GM12873 (cell line): Measurements from ENCODE around the gene MARCHF11.
A peak's percentile ranks its signal among the peaks of the same experiment; 100 is the strongest.

Source experiments
- CTCF ChIP-seq: IDR thresholded peaks from 2 replicates; pipeline ENCODE4 v1.5.1; 2012; ENCODE audit warnings: low read depth, mild to moderate bottlenecking, moderate library complexity, low read length, control low read depth; ENCODE audit not compliant: insufficient read depth; ENCODE audit errors: missing control alignments

The MARCHF11 gene

GRCh38 chr5:16160706-16161105, 18.9 kb downstream of the MARCHF11 start:
- peak; percentile 73 for TF ChIP-seq CTCF

GRCh38 chr5:16159636-16160035, 20.0 kb downstream of the MARCHF11 start:
- no peak for TF ChIP-seq CTCF

GRCh38 chr5:16156152-16156551, 23.4 kb downstream of the MARCHF11 start:
- TF ChIP-seq CTCF: no peak

- TF ChIP-seq CTCF: no peak
Observed at GRCh38 chr5:16152601-16153568, 26.7 kb downstream of the MARCHF11 start.

- TF ChIP-seq CTCF: no peak
Observed at GRCh38 chr5:16149621-16150020, 30.0 kb downstream of the MARCHF11 start.

GRCh38 chr5:16147179-16147900, 32.3 kb downstream of the MARCHF11 start:
- no peak for TF ChIP-seq CTCF

GRCh38 chr5:16144416-16144815, 35.2 kb downstream of the MARCHF11 start:
- no peak for TF ChIP-seq CTCF
